ENCODE data around the gene EIF6. TPM values are rescaled to one million over a fixed set of nuclear protein-coding genes. Genes with fewer than 3 reads are reported as not detected.

Gene EIF6
- total and polyA plus RNA-seq, 7 donors: 61.9 to 289 (median 71.3) TPM

- Histone ChIP-seq H3K4me3 (no peak overlapping the region), H3K27me3 (no peaks in the 10 kb centered on the region), H3K36me3 (no peaks in the 10 kb centered on the region), H3K4me1 (peaks cover 0 to 28% (median 20%) of the 10 kb centered on the region in 4 donors), H3K27ac (no peak overlapping the region), H3K9me3 (no peaks in the 10 kb centered on the region)
- 32 to 74% methylated on average over 6 of the region's 6 CpGs for WGBS, 2 donors
- intact Hi-C loops (cut with DNase I): no loop called here
- DNase-seq: no peak
- TF ChIP-seq POLR2A (IDR thresholded peaks at IDR 0.05) (no peak), POLR2AphosphoS5 (IDR thresholded peaks at IDR 0.05) (no peak), EP300 (IDR thresholded peaks at IDR 0.05) (no peak)
- TF ChIP-seq, protein P1, sequence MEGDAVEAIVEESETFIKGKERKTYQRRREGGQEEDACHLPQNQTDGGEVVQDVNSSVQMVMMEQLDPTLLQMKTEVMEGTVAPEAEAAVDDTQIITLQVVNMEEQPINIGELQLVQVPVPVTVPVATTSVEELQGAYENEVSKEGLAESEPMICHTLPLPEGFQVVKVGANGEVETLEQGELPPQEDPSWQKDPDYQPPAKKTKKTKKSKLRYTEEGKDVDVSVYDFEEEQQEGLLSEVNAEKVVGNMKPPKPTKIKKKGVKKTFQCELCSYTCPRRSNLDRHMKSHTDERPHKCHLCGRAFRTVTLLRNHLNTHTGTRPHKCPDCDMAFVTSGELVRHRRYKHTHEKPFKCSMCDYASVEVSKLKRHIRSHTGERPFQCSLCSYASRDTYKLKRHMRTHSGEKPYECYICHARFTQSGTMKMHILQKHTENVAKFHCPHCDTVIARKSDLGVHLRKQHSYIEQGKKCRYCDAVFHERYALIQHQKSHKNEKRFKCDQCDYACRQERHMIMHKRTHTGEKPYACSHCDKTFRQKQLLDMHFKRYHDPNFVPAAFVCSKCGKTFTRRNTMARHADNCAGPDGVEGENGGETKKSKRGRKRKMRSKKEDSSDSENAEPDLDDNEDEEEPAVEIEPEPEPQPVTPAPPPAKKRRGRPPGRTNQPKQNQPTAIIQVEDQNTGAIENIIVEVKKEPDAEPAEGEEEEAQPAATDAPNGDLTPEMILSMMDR (IDR thresholded peaks at IDR 0.05): no peak
Measured at GRCh38 chr20:35325401-35325800, 40.8 kb upstream of the EIF6 start.

DNA sequence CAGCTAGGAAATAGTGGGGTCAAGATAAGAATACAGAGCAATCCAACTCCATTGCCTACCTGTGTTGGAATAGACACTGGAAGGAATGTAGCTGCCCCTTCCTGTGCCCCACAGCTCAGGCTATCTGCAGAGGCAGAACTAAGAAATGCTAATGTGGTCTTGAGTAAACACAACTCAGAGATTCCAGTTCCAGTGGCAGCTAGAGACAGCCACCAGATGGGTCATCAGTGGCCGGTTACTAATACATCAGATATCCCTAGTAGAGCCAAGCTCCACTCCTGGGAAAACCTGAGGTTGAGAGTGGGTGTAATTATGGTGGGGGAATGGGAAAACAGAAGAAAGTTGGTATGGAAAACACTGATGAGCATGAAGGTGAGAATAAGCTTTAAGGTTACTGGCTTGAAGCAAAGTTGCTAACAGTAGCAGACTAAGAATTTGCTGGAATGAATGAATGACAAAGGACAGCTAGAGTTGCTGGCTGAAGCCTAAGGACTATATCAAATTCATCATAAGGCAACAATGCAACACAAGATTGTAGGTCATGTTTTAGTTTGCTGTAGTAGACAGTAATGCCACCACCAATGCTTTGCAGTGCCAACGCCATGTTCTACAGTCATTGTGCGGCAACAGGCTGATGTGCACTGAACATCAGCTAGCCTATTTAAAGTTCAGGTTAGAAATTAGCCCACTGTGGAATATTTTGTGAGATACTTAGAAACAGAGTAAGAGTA lies 36.0 kb upstream of the EIF6 start:
- DNase-seq: no peak
- Histone ChIP-seq H3K4me1 (peaks cover 0 to 54% (median 52%) of the 10 kb centered on the region in 4 donors), H3K27ac (peak overlapping the region in 3 of 4 donors; percentile 69 to 80 (median 80)), H3K4me3 (no peak overlapping the region), H3K9me3 (no peaks in the 10 kb centered on the region), H3K36me3 (no peaks in the 10 kb centered on the region), H3K27me3 (no peaks in the 10 kb centered on the region)
- WGBS, 2 donors: 96 to 97% methylated on average over 3 of the region's 3 CpGs
- intact Hi-C loops (cut with DNase I): no loop called here
- TF ChIP-seq POLR2AphosphoS5 (IDR thresholded peaks at IDR 0.05): no peak
- no peak for TF ChIP-seq POLR2A (IDR thresholded peaks at IDR 0.05)
- TF ChIP-seq, protein P1 (IDR thresholded peaks at IDR 0.05): no peak
- TF ChIP-seq EP300 (IDR thresholded peaks at IDR 0.05): no peak

GRCh38 chr20:35319871-35320197 lies 35.3 kb upstream of the EIF6 start:
- Histone ChIP-seq H3K27ac (peak overlapping the region in 3 of 4 donors; percentile 69 to 80 (median 80)), H3K4me3 (no peak overlapping the region), H3K4me1 (peaks cover 0 to 59% (median 57%) of the 10 kb centered on the region in 4 donors), H3K9me3 (no peaks in the 10 kb centered on the region), H3K27me3 (no peaks in the 10 kb centered on the region), H3K36me3 (no peaks in the 10 kb centered on the region)
- intact Hi-C loops (cut with DNase I): no loop called here
- no peak for TF ChIP-seq EP300 (IDR thresholded peaks at IDR 0.05)
- TF ChIP-seq, protein P1 (IDR thresholded peaks at IDR 0.05): no peak
- no peak for TF ChIP-seq POLR2A (IDR thresholded peaks at IDR 0.05)
- no peak for DNase-seq

GRCh38 chr20:35319192-35319870 lies 34.8 kb upstream of the EIF6 start:
- WGBS, 2 donors: 22 to 56% methylated on average over 5 of the region's 5 CpGs
- intact Hi-C loops (cut with DNase I): no loop called here
- DNase-seq: no peak

More at GRCh38 chr20:35319192-35319870, 34.8 kb upstream of the EIF6 start:
- TF ChIP-seq POLR2A (IDR thresholded peaks at IDR 0.05) (no peak), POLR2AphosphoS5 (IDR thresholded peaks at IDR 0.05) (no peak)
- TF ChIP-seq, protein P1 (IDR thresholded peaks at IDR 0.05): no peak
- H3K36me3 ChIP-seq: no peaks in the 10 kb centered on the region
- no peak overlapping the region for H3K4me3 ChIP-seq
- H3K27ac ChIP-seq: peak overlapping the region in 3 of 4 donors; percentile 69 to 80 (median 80)
- H3K27me3 ChIP-seq: no peaks in the 10 kb centered on the region
- no peaks in the 10 kb centered on the region for H3K9me3 ChIP-seq
- H3K4me1 ChIP-seq: peaks cover 0 to 59% (median 57%) of the 10 kb centered on the region in 4 donors

Measured in sigmoid colon (tissue), 7 donors.